Body of pancreas (tissue), 4 donors: ENCODE results near the gene ZBP1. TPM values are rescaled to one million over a fixed set of nuclear protein-coding genes. Genes with fewer than 3 reads are reported as not detected.

ENCODE experiments used
- ATAC-seq: fragments of 150-250 bp; one replicate; pipeline ENCODE4 v1.9.1; 2016
- DNase-seq, 4 donors: peaks; one replicate each; pipeline ENCODE4 v3.0.0-alpha.2; 2019
- H3K27ac ChIP-seq, 4 donors: fragments of 200-600 bp; sonication (generic); 1 replicate in 3 of 4; 2 replicates in 1 of 4; pipeline versions ENCODE4 v1.5.1 to v1.6.1; 2016 to 2019; ENCODE audit warnings: mild to moderate bottlenecking in 1 of 4, mixed read lengths in 1 of 4, moderate library complexity in 1 of 4
- H3K27me3 ChIP-seq, 2 donors: fragments of 200-600 bp; sonication (generic); one replicate each; pipeline ENCODE4 v1.6.0; 2016; ENCODE audit warnings: mild to moderate bottlenecking in 1 of 2
- H3K36me3 ChIP-seq, 2 donors: fragments of 200-600 bp; sonication (generic); replicated peaks in 1 of 2; 2 replicates each; pipeline ENCODE4 v1.5.1; 2016; ENCODE audit warnings: low read depth in 2 of 2; ENCODE audit not compliant: insufficient read depth in 1 of 2
- H3K4me1 ChIP-seq: fragments of 200-600 bp; sonication (generic); one replicate; pipeline ENCODE4 v1.6.0; 2016
- H3K4me3 ChIP-seq, 2 donors: fragments of 200-600 bp; sonication (generic); 1 replicate in 1 of 2; 2 replicates in 1 of 2; pipeline ENCODE4 v1.5.1; 2016 to 2019
- H3K9me3 ChIP-seq, 3 donors: fragments of 200-600 bp; sonication (generic); 1 replicate in 2 of 3; 2 replicates in 1 of 3; pipeline ENCODE4 v1.5.1; 2016
- CTCF ChIP-seq, 7 experiments: fragments of 450-650 bp in 4 of 7; fragments of 200-600 bp in 3 of 7; sonication (generic) in 3 of 7; IDR thresholded peaks; one replicate each; pipeline ENCODE4 v1.5.1; 2016 to 2019; ENCODE audit warnings: antibody characterized with exemption in 7 of 7
- POLR2A ChIP-seq, 3 donors: fragments of 450-650 bp; IDR thresholded peaks; one replicate each; pipeline ENCODE4 v1.6.1; 2016; ENCODE audit warnings: antibody characterized with exemption in 3 of 3, mild to moderate bottlenecking in 2 of 3
- WGBS, 2 donors: methylation state at CpG; one replicate each; pipeline ENCODE4 v1.1.5; 2017; 5-methylcytosine and 5-hydroxymethylcytosine counted together
- intact Hi-C: fragments of 100-400 bp; cut with DNase I; formaldehyde crosslinking; loops from one replicate; pipeline ENCODE4 v1.15.1; 2023
- total RNA-seq, 2 donors: library from RNA; depleted of rRNA; stranded (reverse); fragments of >200 nt; gene quantifications; one replicate each; pipeline ENCODE4 v1.1.0, GENCODE V29; 2016

ZBP1 gene
- total RNA-seq, 2 donors from 2014 or later: 0.26 TPM; not detected in 1

- no peak overlapping the region for H3K4me3 ChIP-seq
- no peaks in the 10 kb centered on the region for H3K36me3 ChIP-seq
- intact Hi-C loops: no loop called here
- H3K4me1 ChIP-seq: peaks cover 11% of the 10 kb centered on the region
- H3K27me3 ChIP-seq: peaks cover 0 to 5% of the 10 kb centered on the region in 2 donors
- no peak for TF ChIP-seq POLR2A (IDR thresholded peaks at IDR 0.05)
- TF ChIP-seq CTCF (IDR thresholded peaks at IDR 0.05): no peak
- DNase-seq (no peak), ATAC-seq (no peak)
- WGBS, 2 donors: 42 to 58% methylated on average over 5 of the region's 5 CpGs
- no peaks in the 10 kb centered on the region for H3K9me3 ChIP-seq
- peak overlapping the region in 2 of 4 donors; percentile 3 to 53 for H3K27ac ChIP-seq
Measured at GRCh38 chr20:57582029-57582378, 38.2 kb downstream of the ZBP1 start.

GRCh38 chr20:57581202-57582028 lies 38.8 kb downstream of the ZBP1 start:
- TF ChIP-seq POLR2A (IDR thresholded peaks at IDR 0.05) (no peak), CTCF (IDR thresholded peaks at IDR 0.05) (no peak)
- Histone ChIP-seq H3K36me3 (no peaks in the 10 kb centered on the region), H3K27me3 (peaks cover 0 to 5% of the 10 kb centered on the region in 2 donors), H3K9me3 (no peaks in the 10 kb centered on the region), H3K4me3 (no peak overlapping the region), H3K27ac (peak overlapping the region in 2 of 4 donors; percentile 3 to 53), H3K4me1 (peaks cover 11% of the 10 kb centered on the region)
- ATAC-seq: no peak
- intact Hi-C loops: no loop called here
- peak in 1 of 4 donors; percentile 28 for DNase-seq
- WGBS, 2 donors: 60 to 63% methylated on average over 14 of the region's 14 CpGs

- TF ChIP-seq POLR2A (IDR thresholded peaks at IDR 0.05): no peak
- TF ChIP-seq CTCF (IDR thresholded peaks at IDR 0.05): no peak
- H3K4me1 ChIP-seq: peaks cover 11% of the 10 kb centered on the region
- H3K27ac ChIP-seq: no peak overlapping the region
- DNase-seq (no peak), ATAC-seq (no peak)
- 64 to 66% methylated on average over 13 of the region's 13 CpGs for WGBS, 2 donors
- intact Hi-C loops: no loop called here
- no peak overlapping the region for H3K4me3 ChIP-seq
- no peaks in the 10 kb centered on the region for H3K9me3 ChIP-seq
- H3K36me3 ChIP-seq: no peaks in the 10 kb centered on the region
- H3K27me3 ChIP-seq: peaks cover 0 to 5% of the 10 kb centered on the region in 2 donors
Measured at GRCh38 chr20:57580478-57581201, 39.6 kb downstream of the ZBP1 start.

GRCh38 chr20:57579898-57580447 lies 40.3 kb downstream of the ZBP1 start:
- Histone ChIP-seq H3K4me3 (no peak overlapping the region), H3K9me3 (no peaks in the 10 kb centered on the region), H3K4me1 (peaks cover 11% of the 10 kb centered on the region), H3K27ac (no peak overlapping the region), H3K27me3 (peaks cover 0 to 5% of the 10 kb centered on the region in 2 donors), H3K36me3 (no peaks in the 10 kb centered on the region)
- no peak for DNase-seq
- no peak for ATAC-seq
- WGBS, 2 donors: 15 to 23% methylated on average over 21 of the region's 21 CpGs
- intact Hi-C loops: no loop called here
- no peak for TF ChIP-seq POLR2A (IDR thresholded peaks at IDR 0.05)
- TF ChIP-seq CTCF (IDR thresholded peaks at IDR 0.05): no peak
